Measurements from ENCODE around the gene TSPAN31. TPM values are rescaled to one million over a fixed set of nuclear protein-coding genes. Genes with fewer than 3 reads are reported as not detected.

TSPAN31 gene
- total and polyA plus RNA-seq, 2 of the 8 experiments (the other 6 are each of a cell fraction or from before 2014, with no cell fraction given) = 15.8 to 31.4 TPM

GRCh38 chr12:57777367-57777766 lies 32.5 kb downstream of the TSPAN31 start:
- no peak overlapping the region for H3K4ac ChIP-seq (replicated peaks; ENCODE audit: insufficient read length, low read depth, low read length)
- H3K9me3 ChIP-seq (ENCODE audit: insufficient read depth in 2 of 2, low read depth in 1 of 2, low read length in 1 of 2) = no peaks in the 10 kb centered on the region
- POLR2A ChIA-PET (ENCODE audit: partially characterized antibody) = interaction anchor here (1.3 kb wide), 1 partner anchor 11 kb away, joined by 3 read pairs; the partner anchor contains the start of gene CYP27B1
- H2BK15ac ChIP-seq (ENCODE audit: low read length) = no peak overlapping the region
- DNase-seq (ENCODE audit: low read depth in 1 of 2, low spot score in 2 of 2) = no peak
- no peak overlapping the region for H4K8ac ChIP-seq (ENCODE audit: extremely low read depth, insufficient read depth, low read length)
- TF ChIP-seq JUN (IDR thresholded peaks at IDR 0.05; ENCODE audit: low read depth, low read length) (no peak), SAP30 (IDR thresholded peaks at IDR 0.05; ENCODE audit: insufficient read depth, insufficient replicate concordance, low read length) (no peak), CTCF (IDR thresholded peaks at IDR 0.05; ENCODE audit: control extremely low read depth in 1 of 3, insufficient read depth in 1 of 3, low read depth in 1 of 3, low read length in 3 of 3) (no peak), SP1 (IDR thresholded peaks at IDR 0.05; ENCODE audit: low read depth, low read length) (no peak), RAD21 (IDR thresholded peaks at IDR 0.05 in 1 of 2, conservative IDR thresholded peaks at IDR 0.05 in 1 of 2; ENCODE audit: low read depth in 2 of 2, low read length in 2 of 2) (no peak), NRF1 (IDR thresholded peaks at IDR 0.05; ENCODE audit: low read depth, low read length) (no peak), FOSL1 (IDR thresholded peaks at IDR 0.05; ENCODE audit: insufficient read depth, low read depth, low read length) (no peak), SIN3A (conservative IDR thresholded peaks at IDR 0.05 in 1 of 2, IDR thresholded peaks at IDR 0.05 in 1 of 2; ENCODE audit: low read depth in 1 of 2, low read length in 2 of 2) (no peak)
- TF ChIP-seq, protein P1, sequence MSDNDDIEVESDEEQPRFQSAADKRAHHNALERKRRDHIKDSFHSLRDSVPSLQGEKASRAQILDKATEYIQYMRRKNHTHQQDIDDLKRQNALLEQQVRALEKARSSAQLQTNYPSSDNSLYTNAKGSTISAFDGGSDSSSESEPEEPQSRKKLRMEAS (IDR thresholded peaks at IDR 0.05) = no peak
- no peak overlapping the region for H2BK120ac ChIP-seq (replicated peaks; ENCODE audit: low read depth, low read length)
- no peak overlapping the region for H3K9ac ChIP-seq (replicated peaks in 1 of 4; ENCODE audit: extremely low read depth in 1 of 4, low read depth in 3 of 4, low read length in 3 of 4)
- H3K36me3 ChIP-seq (ENCODE audit: control insufficient read depth in 2 of 4, insufficient read depth in 4 of 4, low read length in 3 of 4) = no peaks in the 10 kb centered on the region; a peak in 1 of 8 replicates
- no peak overlapping the region for H3K56ac ChIP-seq (replicated peaks; ENCODE audit: insufficient read length, low read depth, low read length)
- H2BK12ac ChIP-seq (ENCODE audit: low read depth, low read length) = no peak overlapping the region
- H2BK20ac ChIP-seq (ENCODE audit: low read length) = no peak overlapping the region
- H3K79me1 ChIP-seq (ENCODE audit: low read depth, low read length) = no peaks in the 10 kb centered on the region
- no peaks in the 10 kb centered on the region for H3K79me2 ChIP-seq (ENCODE audit: control insufficient read depth in 1 of 2, insufficient read depth in 2 of 2, low read length in 2 of 2)
- H3K4me3 ChIP-seq (ENCODE audit: extremely low read depth in 1 of 4, insufficient read depth in 2 of 4, low read depth in 3 of 4, low read length in 4 of 4) = no peak overlapping the region
- no peaks in the 10 kb centered on the region for H3K4me1 ChIP-seq (replicated peaks in 1 of 4; ENCODE audit: control insufficient read depth in 3 of 4, insufficient read depth in 4 of 4, low read length in 3 of 4)
- no peak overlapping the region for H4K91ac ChIP-seq (replicated peaks; ENCODE audit: insufficient read length, low read length)
- FAIRE-seq = no peak
- H4K5ac ChIP-seq (ENCODE audit: insufficient read length, low read depth, low read length) = no peak overlapping the region
- H3K27ac ChIP-seq (ENCODE audit: low read depth, low read length) = no peak overlapping the region
- H2BK5ac ChIP-seq (ENCODE audit: low read depth, low read length) = no peak overlapping the region
- no peak overlapping the region for H2AFZ ChIP-seq (ENCODE audit: low read length)
- CTCF ChIA-PET (ENCODE audit: partially characterized antibody) = interaction anchor here (1.5 to 4.7 kb wide), 5 partner anchors 10 to 25 kb away, joined by 5 to 28 read pairs (median 14); partner anchors contain the start of gene CYP27B1
- WGBS, 2 experiments (ENCODE audit: extremely low coverage in 1 of 2, insufficient coverage in 1 of 2, insufficient read length in 1 of 2, insufficient replicate concordance in 2 of 2, low coverage in 1 of 2, low lambda C conversion rate in 2 of 2, missing lambda C conversion rate in 1 of 2) = 83% methylated on average over 7 of the region's 7 CpGs; no CpG with 5 or more reads in 1 of the 2 experiments
- no peak overlapping the region for H2AK5ac ChIP-seq (ENCODE audit: low read depth, low read length)
- H3K27me3 ChIP-seq (replicated peaks in 1 of 4; ENCODE audit: control insufficient read depth in 3 of 4, extremely low read depth in 1 of 4, insufficient read depth in 3 of 4, low read length in 3 of 4) = peaks cover 0 to 4% (median 1%) of the 10 kb centered on the region in 4 experiments; a peak in 2 of 7 replicates
- no peak overlapping the region for H3K4me2 ChIP-seq (ENCODE audit: insufficient read depth in 1 of 2, low read depth in 2 of 2, low read length in 2 of 2)
- H3K18ac ChIP-seq (ENCODE audit: extremely low read depth, low read length) = no peak overlapping the region
- no peak overlapping the region for H3K23ac ChIP-seq (ENCODE audit: insufficient read length)
- H3K23me2 ChIP-seq (ENCODE audit: low read depth, low read length) = peaks cover 7% of the 10 kb centered on the region; the same call in 1 of the 2 replicates
- H3K14ac ChIP-seq (ENCODE audit: insufficient read length) = no peak overlapping the region
- H4K20me1 ChIP-seq (replicated peaks in 1 of 2; ENCODE audit: control insufficient read depth in 1 of 2, insufficient read depth in 2 of 2, low read length in 2 of 2) = no peaks in the 10 kb centered on the region

All from H1 (cell line).